ENCODE results near the gene GEMIN8.

GEMIN8 gene

DNA sequence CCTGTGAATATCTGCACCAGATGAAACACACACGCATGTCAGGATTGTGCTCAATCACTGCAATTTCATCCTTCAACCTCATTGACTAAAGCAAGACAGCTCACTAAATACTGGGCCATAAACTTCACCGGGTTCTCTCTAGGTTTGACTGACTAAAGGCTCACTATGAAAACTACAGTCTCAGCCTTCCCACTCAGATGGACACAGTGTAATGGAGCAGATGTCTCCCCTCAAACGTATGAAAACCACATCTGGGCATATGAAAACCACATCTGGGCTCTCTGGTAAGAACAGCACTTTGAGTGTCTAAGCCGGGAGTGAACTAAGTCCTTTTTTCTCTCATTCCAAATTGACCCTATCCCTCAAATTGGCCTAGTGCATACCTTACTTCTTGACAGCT is 15.2 kb downstream of the GEMIN8 start:
- Histone ChIP-seq H3K27ac (ENCODE audit: low read depth, low read length, poor library complexity, severe bottlenecking) (no peak overlapping the region), H3K4me2 (ENCODE audit: low read length) (no peak overlapping the region), H3K4me1 (ENCODE audit: insufficient read depth, low read length, severe bottlenecking) (no peaks in the 10 kb centered on the region), H3K9me2 (ENCODE audit: low read depth, low read length) (no peaks in the 10 kb centered on the region), H2AFZ (ENCODE audit: low read length) (no peak overlapping the region), H3K27me3 (ENCODE audit: insufficient read depth, low read length) (no peaks in the 10 kb centered on the region), H3K9me3 (ENCODE audit: low read length) (no peaks in the 10 kb centered on the region), H3F3A (ENCODE audit: insufficient read depth, low read length) (no peaks in the 10 kb centered on the region), H3K9ac (ENCODE audit: low read length) (no peak overlapping the region), H3K79me2 (ENCODE audit: insufficient read depth, low read length) (no peaks in the 10 kb centered on the region), H3K36me3 (ENCODE audit: insufficient read depth, low read length) (peaks cover 47% of the 10 kb centered on the region), H4K20me1 (ENCODE audit: insufficient read depth, low read length) (no peaks in the 10 kb centered on the region), H3K4me3 (ENCODE audit: low read depth, low read length, poor library complexity, severe bottlenecking) (no peak overlapping the region)
- TF ChIP-seq EZH2 (IDR thresholded peaks at IDR 0.05; ENCODE audit: borderline replicate concordance, low read length): no peak
- TF ChIP-seq, protein P1, sequence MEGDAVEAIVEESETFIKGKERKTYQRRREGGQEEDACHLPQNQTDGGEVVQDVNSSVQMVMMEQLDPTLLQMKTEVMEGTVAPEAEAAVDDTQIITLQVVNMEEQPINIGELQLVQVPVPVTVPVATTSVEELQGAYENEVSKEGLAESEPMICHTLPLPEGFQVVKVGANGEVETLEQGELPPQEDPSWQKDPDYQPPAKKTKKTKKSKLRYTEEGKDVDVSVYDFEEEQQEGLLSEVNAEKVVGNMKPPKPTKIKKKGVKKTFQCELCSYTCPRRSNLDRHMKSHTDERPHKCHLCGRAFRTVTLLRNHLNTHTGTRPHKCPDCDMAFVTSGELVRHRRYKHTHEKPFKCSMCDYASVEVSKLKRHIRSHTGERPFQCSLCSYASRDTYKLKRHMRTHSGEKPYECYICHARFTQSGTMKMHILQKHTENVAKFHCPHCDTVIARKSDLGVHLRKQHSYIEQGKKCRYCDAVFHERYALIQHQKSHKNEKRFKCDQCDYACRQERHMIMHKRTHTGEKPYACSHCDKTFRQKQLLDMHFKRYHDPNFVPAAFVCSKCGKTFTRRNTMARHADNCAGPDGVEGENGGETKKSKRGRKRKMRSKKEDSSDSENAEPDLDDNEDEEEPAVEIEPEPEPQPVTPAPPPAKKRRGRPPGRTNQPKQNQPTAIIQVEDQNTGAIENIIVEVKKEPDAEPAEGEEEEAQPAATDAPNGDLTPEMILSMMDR (IDR thresholded peaks at IDR 0.05; ENCODE audit: low read length): no peak

DNA sequence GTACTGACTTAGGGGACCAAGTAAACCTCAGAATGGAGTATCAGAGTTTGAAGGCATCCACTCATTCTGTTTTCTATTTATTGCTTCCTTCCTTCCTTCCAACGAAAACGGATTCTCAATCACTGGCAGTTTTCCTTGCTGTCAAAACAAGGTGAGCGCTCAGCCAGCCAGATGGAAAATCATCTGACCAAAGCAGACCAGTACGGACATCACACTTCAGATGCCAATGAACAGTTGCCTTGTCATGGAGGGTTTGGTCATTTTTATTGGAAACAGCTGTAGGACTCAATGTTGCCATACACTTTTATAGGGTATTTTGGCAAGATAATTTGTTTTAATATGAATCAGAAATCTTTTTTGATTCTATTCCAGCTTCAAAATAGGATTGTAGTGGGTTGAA is 16.6 kb downstream of the GEMIN8 start:
- no peak overlapping the region for H3K27ac ChIP-seq (ENCODE audit: low read depth, low read length, poor library complexity, severe bottlenecking)
- no peak for TF ChIP-seq EZH2 (IDR thresholded peaks at IDR 0.05; ENCODE audit: borderline replicate concordance, low read length)
- TF ChIP-seq, protein P1 (IDR thresholded peaks at IDR 0.05; ENCODE audit: low read length): no peak
- peaks cover 34% of the 10 kb centered on the region for H3K36me3 ChIP-seq (ENCODE audit: insufficient read depth, low read length)
- no peak overlapping the region for H3K4me3 ChIP-seq (ENCODE audit: low read depth, low read length, poor library complexity, severe bottlenecking)
- H3K4me1 ChIP-seq (ENCODE audit: insufficient read depth, low read length, severe bottlenecking): no peaks in the 10 kb centered on the region
- H2AFZ ChIP-seq (ENCODE audit: low read length): no peak overlapping the region
- no peak overlapping the region for H3K9ac ChIP-seq (ENCODE audit: low read length)
- H3F3A ChIP-seq (ENCODE audit: insufficient read depth, low read length): no peaks in the 10 kb centered on the region
- no peaks in the 10 kb centered on the region for H3K9me3 ChIP-seq (ENCODE audit: low read length)
- no peaks in the 10 kb centered on the region for H3K79me2 ChIP-seq (ENCODE audit: insufficient read depth, low read length)
- no peaks in the 10 kb centered on the region for H3K9me2 ChIP-seq (ENCODE audit: low read depth, low read length)
- H3K4me2 ChIP-seq (ENCODE audit: low read length): no peak overlapping the region
- H4K20me1 ChIP-seq (ENCODE audit: insufficient read depth, low read length): no peaks in the 10 kb centered on the region
- H3K27me3 ChIP-seq (ENCODE audit: insufficient read depth, low read length): no peaks in the 10 kb centered on the region

DNA sequence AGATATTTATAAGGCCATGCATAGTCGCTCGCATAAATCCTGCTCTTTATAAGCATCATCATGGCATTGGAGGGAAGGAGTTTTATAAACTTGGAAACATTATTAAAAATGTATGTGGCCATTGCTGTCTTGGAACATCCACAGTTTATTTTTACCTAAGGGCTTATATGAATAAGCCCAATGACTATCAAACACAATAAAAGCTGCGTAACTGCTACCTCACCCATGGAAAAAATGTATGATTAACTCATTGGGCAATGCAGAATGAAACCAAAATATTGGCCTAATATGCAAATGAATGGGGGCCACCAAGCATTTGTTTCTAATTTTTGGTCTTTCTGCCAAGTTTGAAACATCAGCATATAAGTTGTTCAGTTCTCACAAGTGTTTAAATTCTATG is 19.1 kb downstream of the GEMIN8 start:
- Histone ChIP-seq H3K4me1 (ENCODE audit: insufficient read depth, low read length, severe bottlenecking) (no peaks in the 10 kb centered on the region), H4K20me1 (ENCODE audit: insufficient read depth, low read length) (no peaks in the 10 kb centered on the region), H3K79me2 (ENCODE audit: insufficient read depth, low read length) (no peaks in the 10 kb centered on the region), H3K9ac (ENCODE audit: low read length) (no peak overlapping the region), H3F3A (ENCODE audit: insufficient read depth, low read length) (no peaks in the 10 kb centered on the region), H3K4me3 (ENCODE audit: low read depth, low read length, poor library complexity, severe bottlenecking) (no peak overlapping the region), H3K9me2 (ENCODE audit: low read depth, low read length) (no peaks in the 10 kb centered on the region), H3K4me2 (ENCODE audit: low read length) (no peak overlapping the region), H3K27me3 (ENCODE audit: insufficient read depth, low read length) (no peaks in the 10 kb centered on the region), H3K36me3 (ENCODE audit: insufficient read depth, low read length) (peaks cover 17% of the 10 kb centered on the region), H3K27ac (ENCODE audit: low read depth, low read length, poor library complexity, severe bottlenecking) (no peak overlapping the region), H3K9me3 (ENCODE audit: low read length) (no peaks in the 10 kb centered on the region), H2AFZ (ENCODE audit: low read length) (no peak overlapping the region)
- TF ChIP-seq, protein P1 (IDR thresholded peaks at IDR 0.05; ENCODE audit: low read length): no peak
- no peak for TF ChIP-seq EZH2 (IDR thresholded peaks at IDR 0.05; ENCODE audit: borderline replicate concordance, low read length)

All from OCI-LY1 (cell line).